ENCODE measurements around the gene DOCK1.

Gene DOCK1

DNA sequence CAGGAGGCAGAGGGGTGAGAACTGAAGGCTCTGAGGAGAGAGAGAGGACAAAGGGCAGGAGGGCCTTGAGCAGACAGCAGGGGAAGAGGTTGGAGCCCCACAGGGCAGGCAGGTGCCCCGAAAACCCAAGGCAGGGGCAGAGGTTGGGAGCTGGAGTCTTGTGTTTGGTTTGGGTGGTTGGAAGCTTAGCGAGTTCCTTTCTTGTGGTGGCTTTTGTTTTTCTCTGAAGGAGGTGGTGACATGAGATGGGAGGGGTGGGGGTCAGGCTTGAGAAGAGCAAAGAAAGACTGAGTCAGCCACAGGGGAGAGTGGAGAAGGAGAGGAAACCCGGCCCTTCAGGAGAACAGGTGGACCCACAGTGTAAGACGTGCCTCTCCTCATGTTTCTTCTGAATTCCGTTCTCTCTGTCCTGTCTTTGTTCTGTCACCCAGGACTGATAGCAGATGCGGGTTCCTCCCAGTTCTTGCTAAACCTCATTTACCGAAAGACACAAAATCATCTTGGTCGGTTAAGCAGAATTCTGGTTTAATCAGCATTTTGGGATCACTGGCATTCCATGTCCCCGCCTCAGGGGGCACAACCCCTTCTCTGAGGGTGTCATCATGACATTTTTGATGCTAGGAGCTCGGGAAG lies 195.9 kb downstream of the DOCK1 start:
- no peaks in the 10 kb centered on the region for H3K9me3 ChIP-seq
- H3K27ac ChIP-seq: no peak overlapping the region
- H3K27me3 ChIP-seq: no peaks in the 10 kb centered on the region
- TF ChIP-seq, protein P1, sequence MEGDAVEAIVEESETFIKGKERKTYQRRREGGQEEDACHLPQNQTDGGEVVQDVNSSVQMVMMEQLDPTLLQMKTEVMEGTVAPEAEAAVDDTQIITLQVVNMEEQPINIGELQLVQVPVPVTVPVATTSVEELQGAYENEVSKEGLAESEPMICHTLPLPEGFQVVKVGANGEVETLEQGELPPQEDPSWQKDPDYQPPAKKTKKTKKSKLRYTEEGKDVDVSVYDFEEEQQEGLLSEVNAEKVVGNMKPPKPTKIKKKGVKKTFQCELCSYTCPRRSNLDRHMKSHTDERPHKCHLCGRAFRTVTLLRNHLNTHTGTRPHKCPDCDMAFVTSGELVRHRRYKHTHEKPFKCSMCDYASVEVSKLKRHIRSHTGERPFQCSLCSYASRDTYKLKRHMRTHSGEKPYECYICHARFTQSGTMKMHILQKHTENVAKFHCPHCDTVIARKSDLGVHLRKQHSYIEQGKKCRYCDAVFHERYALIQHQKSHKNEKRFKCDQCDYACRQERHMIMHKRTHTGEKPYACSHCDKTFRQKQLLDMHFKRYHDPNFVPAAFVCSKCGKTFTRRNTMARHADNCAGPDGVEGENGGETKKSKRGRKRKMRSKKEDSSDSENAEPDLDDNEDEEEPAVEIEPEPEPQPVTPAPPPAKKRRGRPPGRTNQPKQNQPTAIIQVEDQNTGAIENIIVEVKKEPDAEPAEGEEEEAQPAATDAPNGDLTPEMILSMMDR (IDR thresholded peaks at IDR 0.05): no peak
- no peak overlapping the region for H3K4me3 ChIP-seq (ENCODE audit: low read depth in 1 of 2, low read length in 1 of 2)
- H3K4me1 ChIP-seq (ENCODE audit: control insufficient read depth in 1 of 2, insufficient read depth in 1 of 2, low read depth in 1 of 2, low read length in 1 of 2): no peaks in the 10 kb centered on the region
- H3K36me3 ChIP-seq: no peaks in the 10 kb centered on the region

DNA sequence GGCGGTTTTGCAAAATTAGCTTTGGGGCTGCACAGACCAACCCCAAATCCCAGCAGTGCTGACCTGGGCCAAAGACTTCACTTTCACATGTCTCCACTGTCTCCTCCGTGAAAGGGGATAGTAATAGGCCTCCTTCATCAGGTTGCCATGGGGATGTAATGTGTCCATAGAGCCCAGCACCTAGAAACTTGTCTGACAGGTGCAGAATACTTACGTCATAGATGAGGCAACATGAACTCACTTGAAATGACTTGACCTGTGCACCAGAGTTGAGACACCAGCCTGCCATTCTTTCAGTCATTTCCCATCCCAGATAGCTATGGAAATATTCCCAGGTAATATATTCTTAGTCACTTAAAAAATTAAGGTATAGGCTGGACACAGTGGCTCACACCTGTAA lies 196.9 kb downstream of the DOCK1 start:
- Histone ChIP-seq H3K9me3 (no peaks in the 10 kb centered on the region), H3K27ac (no peak overlapping the region), H3K27me3 (no peaks in the 10 kb centered on the region), H3K4me3 (ENCODE audit: low read depth in 1 of 2, low read length in 1 of 2) (no peak overlapping the region), H3K36me3 (no peaks in the 10 kb centered on the region), H3K4me1 (ENCODE audit: control insufficient read depth in 1 of 2, insufficient read depth in 1 of 2, low read depth in 1 of 2, low read length in 1 of 2) (no peaks in the 10 kb centered on the region)
- TF ChIP-seq, protein P1 (IDR thresholded peaks at IDR 0.05): no peak

DNA sequence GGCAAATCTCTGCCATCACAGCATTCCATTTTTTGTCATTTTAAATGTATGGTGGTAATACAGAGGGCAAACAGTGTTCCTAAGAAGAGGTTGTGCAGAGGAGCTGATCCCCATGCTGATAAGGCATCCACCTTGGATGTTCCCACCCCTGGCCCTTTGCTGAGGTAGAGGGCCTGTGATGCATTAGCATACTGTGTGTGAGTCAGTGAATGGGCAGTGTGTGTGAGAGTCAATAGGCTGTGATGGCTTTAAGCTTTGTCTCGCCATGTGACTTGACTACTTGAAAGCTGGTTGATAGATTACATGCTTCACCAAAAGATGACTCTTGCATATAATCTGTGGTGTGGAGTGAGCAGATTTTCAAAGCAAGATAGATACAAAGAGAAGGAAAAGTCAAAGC lies 209.9 kb downstream of the DOCK1 start:
- no peak overlapping the region for H3K4me3 ChIP-seq (ENCODE audit: low read depth in 1 of 2, low read length in 1 of 2)
- H3K27ac ChIP-seq: no peak overlapping the region
- no peaks in the 10 kb centered on the region for H3K9me3 ChIP-seq
- TF ChIP-seq, protein P1 (IDR thresholded peaks at IDR 0.05): no peak
- H3K36me3 ChIP-seq: no peaks in the 10 kb centered on the region
- H3K4me1 ChIP-seq (ENCODE audit: control insufficient read depth in 1 of 2, insufficient read depth in 1 of 2, low read depth in 1 of 2, low read length in 1 of 2): no peaks in the 10 kb centered on the region
- H3K27me3 ChIP-seq: peaks cover 13% of the 10 kb centered on the region

DNA sequence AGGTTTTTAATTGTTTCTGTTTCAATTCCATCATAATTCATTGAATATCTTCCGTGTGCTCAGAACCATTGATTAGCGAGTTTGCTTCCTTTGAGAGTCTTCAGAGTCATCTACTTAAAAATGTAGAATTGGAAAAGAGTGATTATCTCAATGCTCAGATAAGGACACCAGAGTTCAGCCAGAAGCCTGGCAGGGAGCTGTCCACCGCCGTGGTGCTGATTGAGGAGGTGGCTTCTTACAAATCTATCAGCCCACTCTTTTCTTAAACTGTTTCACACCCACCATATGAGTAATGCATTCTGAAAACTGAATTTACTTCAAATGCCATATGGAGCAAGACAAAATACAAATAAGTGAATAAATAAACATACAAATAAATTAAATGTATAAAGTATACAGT lies 211.9 kb downstream of the DOCK1 start:
- Histone ChIP-seq H3K4me3 (ENCODE audit: low read depth in 1 of 2, low read length in 1 of 2) (no peak overlapping the region), H3K9me3 (no peaks in the 10 kb centered on the region), H3K36me3 (no peaks in the 10 kb centered on the region), H3K27me3 (peaks cover 18% of the 10 kb centered on the region), H3K4me1 (ENCODE audit: control insufficient read depth in 1 of 2, insufficient read depth in 1 of 2, low read depth in 1 of 2, low read length in 1 of 2) (no peaks in the 10 kb centered on the region), H3K27ac (no peak overlapping the region)
- TF ChIP-seq, protein P1 (IDR thresholded peaks at IDR 0.05): no peak

DNA sequence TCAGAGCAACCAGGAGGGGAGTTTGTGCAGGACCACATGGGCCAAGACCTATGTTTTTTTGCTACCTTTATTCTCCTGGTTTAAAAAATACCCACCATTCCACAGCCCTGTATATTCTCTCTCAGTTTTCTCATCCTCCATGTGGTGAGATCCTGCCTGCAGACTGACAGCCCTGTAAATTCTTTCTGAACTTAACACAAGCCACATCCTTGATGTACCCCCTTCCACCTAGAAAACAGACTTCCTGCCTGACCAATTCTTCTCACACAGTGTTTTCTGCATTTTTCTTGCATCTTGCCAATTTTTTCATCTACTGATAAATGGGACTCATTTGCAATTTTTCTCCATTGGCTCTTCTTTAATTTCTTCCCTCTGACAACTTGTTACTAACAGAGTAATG lies 212.8 kb downstream of the DOCK1 start:
- H3K36me3 ChIP-seq: no peaks in the 10 kb centered on the region
- H3K9me3 ChIP-seq: no peaks in the 10 kb centered on the region
- TF ChIP-seq, protein P1 (IDR thresholded peaks at IDR 0.05): no peak
- peaks cover 18% of the 10 kb centered on the region for H3K27me3 ChIP-seq
- H3K4me1 ChIP-seq (ENCODE audit: control insufficient read depth in 1 of 2, insufficient read depth in 1 of 2, low read depth in 1 of 2, low read length in 1 of 2): no peaks in the 10 kb centered on the region
- no peak overlapping the region for H3K4me3 ChIP-seq (ENCODE audit: low read depth in 1 of 2, low read length in 1 of 2)
- H3K27ac ChIP-seq: no peak overlapping the region
